ENCODE measurements around the gene TM4SF20.

- TF ChIP-seq CTCF (IDR thresholded peaks at IDR 0.05) (no peak), POLR2A (IDR thresholded peaks at IDR 0.05) (no peak)
Measured at GRCh38 chr2:227383686-227384085, 4.6 kb upstream of the TM4SF20 start.

Measured in lower leg skin (tissue), 3 donors.